Lung (tissue), 12 donors: ENCODE measurements around the gene RPS6KA2. TPM values are rescaled to one million over a fixed set of nuclear protein-coding genes. Genes with fewer than 3 reads are reported as not detected.
"Not testable (repeated sequence)": the region's sequence is repeated elsewhere in the genome, so short reads cannot be mapped to it uniquely, and the experiment has no call there.

Experiments used
- ATAC-seq: fragments of 200-7000 bp; cut with Tn5 transposase; one replicate; pipeline ENCODE4 v1.9.1; 2020; ENCODE audit warnings: moderate number of reproducible peaks; ENCODE audit not compliant: insufficient read depth, low FRiP score
- DNase-seq, 3 donors: peaks; one replicate each; pipeline ENCODE4 v3.0.0-alpha.2; 2013 to 2017
- H3K27ac ChIP-seq, 2 donors: one replicate each; pipeline ENCODE4 v1.5.1; 2013; ENCODE audit warnings: mild to moderate bottlenecking in 2 of 2, moderate library complexity in 2 of 2, control low read depth in 1 of 2, inconsistent platforms in 1 of 2, low read depth in 1 of 2, low read length in 1 of 2
- H3K27me3 ChIP-seq, 3 donors: one replicate each; pipeline ENCODE4 v1.5.1; 2013; ENCODE audit warnings: low read length in 2 of 3; ENCODE audit not compliant: control insufficient read depth in 3 of 3, insufficient read depth in 3 of 3
- H3K36me3 ChIP-seq, 4 donors: one replicate each; pipeline ENCODE4 v1.5.1; 2013; ENCODE audit warnings: low read length in 4 of 4, mild to moderate bottlenecking in 1 of 4, moderate library complexity in 1 of 4; ENCODE audit not compliant: control insufficient read depth in 4 of 4, insufficient read depth in 4 of 4
- H3K4me1 ChIP-seq, 5 donors: one replicate each; pipeline ENCODE4 v1.5.1; 2013; ENCODE audit warnings: low read length in 5 of 5, mild to moderate bottlenecking in 2 of 5, moderate library complexity in 1 of 5; ENCODE audit not compliant: control insufficient read depth in 5 of 5, insufficient read depth in 5 of 5
- H3K4me3 ChIP-seq: one replicate; pipeline ENCODE4 v1.5.1; 2013; ENCODE audit warnings: mild to moderate bottlenecking, control low read depth, moderate library complexity
- H3K9ac ChIP-seq, 2 donors: one replicate each; pipeline ENCODE4 v1.5.1; 2013; ENCODE audit warnings: low read length in 2 of 2, control low read depth in 1 of 2; ENCODE audit not compliant: insufficient read depth in 1 of 2
- H3K9me3 ChIP-seq, 4 donors: one replicate each; pipeline ENCODE4 v1.5.1; 2013; ENCODE audit warnings: low read length in 3 of 4, mild to moderate bottlenecking in 1 of 4, moderate library complexity in 1 of 4; ENCODE audit not compliant: control insufficient read depth in 4 of 4, insufficient read depth in 3 of 4
- CTCF ChIP-seq: IDR thresholded peaks from 2 replicates; pipeline ENCODE4 v1.5.1; 2012; ENCODE audit warnings: mild to moderate bottlenecking; ENCODE audit errors: control extremely low read depth, extremely low read depth
- WGBS, 2 donors: extraction: QIAGEN DNeasy Blood & Tissue Kit; methylation state at CpG; one replicate each; pipeline ENCODE4 v1.1.7; 2013; 5-methylcytosine and 5-hydroxymethylcytosine counted together
- polyA plus RNA-seq, 2 donors: library from polyadenylated mRNA; stranded (reverse); fragments of 200-250 nt; gene quantifications; one replicate each; pipeline ENCODE4 v1.2.1, GENCODE V29; 2013
- total RNA-seq, 2 donors: library from RNA; depleted of rRNA in 1 of 2; stranded (reverse); fragments of >200 nt in 1 of 2; gene quantifications; one replicate each; pipeline ENCODE4 v1.2.1, GENCODE V29; 2014 to 2021
- donor health status: control.
- donor health status: control.
- donor health status: Bipolar disorder and iron deficiency.
- donor health status: healthy.
- donor health status: DM: yes; HTN: yes; CAD: no.

RPS6KA2 gene
- total and polyA plus RNA-seq, 4 donors: 61.9 to 185 (median 105) TPM

GRCh38 chr6:166386111-166386510 is 240.9 kb downstream of the RPS6KA2 start:
- 96 to 97% methylated on average over 9 of the region's 9 CpGs for WGBS, 2 donors
- TF ChIP-seq CTCF: no peak
- ATAC-seq: no peak
- H3K36me3 ChIP-seq: no peaks in the 10 kb centered on the region
- no peaks in the 10 kb centered on the region for H3K27me3 ChIP-seq
- no peak for DNase-seq
- no peaks in the 10 kb centered on the region for H3K9me3 ChIP-seq
- H3K4me3 ChIP-seq: no peak overlapping the region
- no peak overlapping the region for H3K27ac ChIP-seq
- peaks cover 0 to 7% (median 0%) of the 10 kb centered on the region in 5 donors for H3K4me1 ChIP-seq
- H3K9ac ChIP-seq: no peak overlapping the region

GRCh38 chr6:166383802-166384363 is 243.2 kb downstream of the RPS6KA2 start:
- not testable (repeated sequence) for H3K27me3 ChIP-seq, DNase-seq, H3K36me3 ChIP-seq, H3K9me3 ChIP-seq, H3K4me1 ChIP-seq, ATAC-seq
- peak overlapping the region; percentile 93 to 99 for H3K27ac ChIP-seq
- H3K9ac ChIP-seq: peak overlapping the region; percentile 59 to 93
- peak overlapping the region; percentile 88 for H3K4me3 ChIP-seq
- 10 to 15% methylated on average over 22 of the region's 22 CpGs for WGBS, 2 donors

- H3K27me3 ChIP-seq: no peaks in the 10 kb centered on the region
- H3K9ac ChIP-seq: peak within 1 kb of the TSS; percentile 59 to 93
- TF ChIP-seq CTCF: no peak
- 0% methylated on average over 85 to 94 of the region's 94 CpGs for WGBS, 2 donors
- H3K4me3 ChIP-seq: peak within 1 kb of the TSS; percentile 88
- H3K36me3 ChIP-seq: no peaks in the 10 kb centered on the region
- peaks cover 0 to 9% (median 0%) of the 10 kb centered on the region in 5 donors for H3K4me1 ChIP-seq
- peak within 1 kb of the TSS; percentile 93 to 99 for H3K27ac ChIP-seq
- no peaks in the 10 kb centered on the region for H3K9me3 ChIP-seq
- ATAC-seq: peak; percentile 96
- peak; percentile 97 to 99 (median 98) for DNase-seq
Observed at GRCh38 chr6:166382933-166383801, 243.9 kb downstream of the RPS6KA2 start, which contains the start of gene MPC1. MPC1 (minus strand) TSS chr6:166382940; CDS start chr6:166382876, 64 bp downstream.

GRCh38 chr6:166382500-166382932 is 244.5 kb downstream of the RPS6KA2 start:
- Histone ChIP-seq H3K4me3 (peak overlapping the region; percentile 88), H3K9me3 (no peaks in the 10 kb centered on the region), H3K4me1 (peaks cover 0 to 7% (median 0%) of the 10 kb centered on the region in 5 donors), H3K27me3 (no peaks in the 10 kb centered on the region), H3K27ac (peak overlapping the region; percentile 93 to 97), H3K36me3 (no peaks in the 10 kb centered on the region), H3K9ac (peak overlapping the region; percentile 41 to 64)
- no peak for TF ChIP-seq CTCF
- DNase-seq (no peak), ATAC-seq (peak; percentile 0)
- WGBS, 2 donors: 0 to 2% methylated on average over 39 to 46 of the region's 46 CpGs
